HEK293T (cell line): Measurements from ENCODE around the gene UBE2N.
"Not testable (repeated sequence)": the region's sequence is repeated elsewhere in the genome, so short reads cannot be mapped to it uniquely, and the experiment has no call there.

Experiments used
- BHLHE40 ChIP-seq: fragments of 450-650 bp; IDR thresholded peaks from 2 replicates; pipeline ENCODE4 v1.6.1; 2016; ENCODE audit warnings: mild to moderate bottlenecking, moderate library complexity, borderline replicate concordance
- ELF4 ChIP-seq: fragments of 450-650 bp; IDR thresholded peaks from 2 replicates; pipeline ENCODE4 v1.6.1; 2017; ENCODE audit warnings: antibody characterized with exemption
- FOXK2 ChIP-seq: fragments of 450-650 bp; IDR thresholded peaks from 2 replicates; pipeline ENCODE4 v1.6.1; 2016; ENCODE audit warnings: mild to moderate bottlenecking
- FOXM1 ChIP-seq: fragments of 450-650 bp; IDR thresholded peaks from 2 replicates; pipeline ENCODE4 v1.6.1; 2017; ENCODE audit warnings: mild to moderate bottlenecking, borderline replicate concordance
- L3MBTL2 ChIP-seq: fragments of 450-650 bp; conservative IDR thresholded peaks from 2 replicates; pipeline ENCODE4 v1.6.1; 2016; ENCODE audit warnings: mild to moderate bottlenecking
- PKNOX1 ChIP-seq: fragments of 450-650 bp; IDR thresholded peaks from 2 replicates; pipeline ENCODE4 v1.6.1; 2016
- SP1 ChIP-seq: fragments of 450-650 bp; IDR thresholded peaks from 2 replicates; pipeline ENCODE4 v1.6.1; 2017
- ZNF384 ChIP-seq: fragments of 450-650 bp; IDR thresholded peaks from 2 replicates; pipeline ENCODE4 v1.6.1; 2016

- not testable (repeated sequence) for TF ChIP-seq ZNF384, FOXK2, SP1, BHLHE40, FOXM1, ELF4, PKNOX1
- TF ChIP-seq L3MBTL2, result peak; percentile 25; the same call in 1 of the 2 replicates
These were observed 63.4 kb downstream of the UBE2N start for GRCh38 chr12:93378196-93378997.
